Colonic mucosa (tissue), 4 donors: ENCODE data around the gene UGP2. TPM values are rescaled to one million over a fixed set of nuclear protein-coding genes. Genes with fewer than 3 reads are reported as not detected.

Experiments
- DNase-seq: peaks from one replicate; pipeline ENCODE4 v3.0.0-alpha.2; 2020
- H3K27ac ChIP-seq: fragments of 200-600 bp; one replicate; pipeline ENCODE4 v1.8.0; 2021
- H3K27me3 ChIP-seq: fragments of 200-600 bp; one replicate; pipeline ENCODE4 v1.8.0; 2021
- H3K36me3 ChIP-seq: fragments of 200-600 bp; one replicate; pipeline ENCODE4 v1.8.0; 2021
- H3K4me1 ChIP-seq: fragments of 200-600 bp; one replicate; pipeline ENCODE4 v1.8.0; 2021; ENCODE audit warnings: mild to moderate bottlenecking
- H3K4me3 ChIP-seq: fragments of 200-600 bp; one replicate; pipeline ENCODE4 v1.8.0; 2021
- H3K9ac ChIP-seq, 2 donors: one replicate each; pipeline ENCODE4 v1.7.0; 2013; ENCODE audit warnings: control low read depth in 2 of 2, low read depth in 2 of 2, low read length in 2 of 2
- H3K9me3 ChIP-seq: fragments of 200-600 bp; one replicate; pipeline ENCODE4 v1.8.0; 2021
- intact Hi-C: fragments of 100-400 bp; cut with DNase I; formaldehyde crosslinking; loops from one replicate; pipeline ENCODE4 v1.14.1; 2022
- total RNA-seq, 2 donors: library from RNA; stranded (reverse); fragmentation: NEBNext Ultra II Directional in 1 of 2; extraction: Animal tissue kit (Norgen Biotek cat#: 25700) in 1 of 2; gene quantifications; one replicate each; pipeline ENCODE4 v1.2.1, GENCODE V29; 2021
- TF ChIP-seq, protein P1 (sequence below): fragments of 200-600 bp; IDR thresholded peaks from one replicate; pipeline ENCODE4 v1.8.0; 2022; ENCODE audit warnings: antibody characterized with exemption, mild to moderate bottlenecking
- donor health status: healthy.
- donor health status: DM: no; HTN: no; CAD: no.
- donor health status: DM: no; HTN: no; CAD: no.

The UGP2 gene
- total RNA-seq, 2 donors from 2014 or later: 314 to 570 TPM

DNA sequence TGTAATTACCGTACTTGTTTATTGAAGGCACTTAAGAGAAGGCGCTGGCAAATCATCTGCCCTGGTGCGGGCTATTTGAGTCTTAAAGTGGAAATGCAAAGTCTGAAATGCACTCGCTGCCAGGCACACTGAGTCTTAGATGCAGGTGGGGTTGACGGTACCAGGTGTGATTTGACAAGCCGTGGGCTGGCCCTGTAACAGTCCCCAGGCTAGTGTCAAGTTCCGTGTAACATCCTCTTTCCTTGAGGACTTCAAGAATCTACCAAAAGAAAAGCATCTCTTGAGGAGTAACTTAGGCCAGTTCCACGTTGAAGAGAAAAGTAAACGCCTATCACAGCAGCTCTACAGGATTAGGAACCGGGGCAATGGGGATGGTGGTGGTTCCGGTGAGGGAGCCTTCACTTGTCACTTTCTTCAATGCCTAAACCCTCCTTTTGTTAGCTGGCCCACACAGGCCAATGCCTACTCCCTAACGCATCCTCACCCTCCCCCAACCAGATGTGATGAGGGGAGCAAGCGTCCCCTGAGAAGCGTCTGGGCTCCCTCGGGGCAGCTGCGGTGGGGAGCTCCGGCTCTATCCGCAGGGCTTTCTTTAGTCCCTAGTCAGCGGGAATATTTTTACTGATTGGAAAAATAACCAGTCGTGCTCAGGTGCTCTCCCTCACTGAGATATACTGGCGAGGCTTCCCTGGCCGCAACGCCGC, 1.5 kb upstream of the UGP2 start:
- Histone ChIP-seq H3K27ac (peak overlapping the region; percentile 99), H3K9ac (peak overlapping the region; percentile 67 to 99), H3K9me3 (no peaks in the 10 kb centered on the region), H3K4me1 (no peaks in the 10 kb centered on the region), H3K27me3 (no peaks in the 10 kb centered on the region), H3K4me3 (peak overlapping the region; percentile 81), H3K36me3 (no peaks in the 10 kb centered on the region)
- DNase-seq: peak; percentile 39
- TF ChIP-seq, protein P1, sequence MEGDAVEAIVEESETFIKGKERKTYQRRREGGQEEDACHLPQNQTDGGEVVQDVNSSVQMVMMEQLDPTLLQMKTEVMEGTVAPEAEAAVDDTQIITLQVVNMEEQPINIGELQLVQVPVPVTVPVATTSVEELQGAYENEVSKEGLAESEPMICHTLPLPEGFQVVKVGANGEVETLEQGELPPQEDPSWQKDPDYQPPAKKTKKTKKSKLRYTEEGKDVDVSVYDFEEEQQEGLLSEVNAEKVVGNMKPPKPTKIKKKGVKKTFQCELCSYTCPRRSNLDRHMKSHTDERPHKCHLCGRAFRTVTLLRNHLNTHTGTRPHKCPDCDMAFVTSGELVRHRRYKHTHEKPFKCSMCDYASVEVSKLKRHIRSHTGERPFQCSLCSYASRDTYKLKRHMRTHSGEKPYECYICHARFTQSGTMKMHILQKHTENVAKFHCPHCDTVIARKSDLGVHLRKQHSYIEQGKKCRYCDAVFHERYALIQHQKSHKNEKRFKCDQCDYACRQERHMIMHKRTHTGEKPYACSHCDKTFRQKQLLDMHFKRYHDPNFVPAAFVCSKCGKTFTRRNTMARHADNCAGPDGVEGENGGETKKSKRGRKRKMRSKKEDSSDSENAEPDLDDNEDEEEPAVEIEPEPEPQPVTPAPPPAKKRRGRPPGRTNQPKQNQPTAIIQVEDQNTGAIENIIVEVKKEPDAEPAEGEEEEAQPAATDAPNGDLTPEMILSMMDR: no peak
- intact Hi-C loops: no loop called here

DNA sequence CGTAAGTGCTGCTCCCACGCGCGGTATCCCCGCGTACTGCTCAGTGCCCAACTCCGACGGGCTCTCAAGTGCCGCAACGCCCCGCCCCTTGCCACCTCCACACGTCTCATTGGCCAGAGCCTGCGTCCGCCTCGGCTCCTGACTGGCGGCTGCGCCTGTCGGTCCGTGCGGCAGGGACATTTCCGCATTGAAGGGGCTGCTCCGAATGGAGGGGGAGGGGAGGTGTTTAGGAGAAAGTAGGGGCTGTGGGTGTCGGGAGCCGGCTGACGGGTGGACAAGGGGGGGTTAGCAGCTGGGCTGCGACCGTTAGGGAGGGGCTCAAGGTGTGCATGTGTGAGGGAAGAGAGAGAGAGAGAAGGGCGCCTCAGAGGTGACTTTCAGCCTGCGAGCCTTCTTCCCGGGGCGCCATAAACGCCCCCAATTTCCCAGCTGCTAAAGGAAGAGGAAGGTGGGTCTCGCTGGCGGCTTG, 877 bp upstream of the UGP2 start:
- no peaks in the 10 kb centered on the region for H3K36me3 ChIP-seq
- H3K4me1 ChIP-seq: no peaks in the 10 kb centered on the region
- intact Hi-C loops: no loop called here

DNA sequence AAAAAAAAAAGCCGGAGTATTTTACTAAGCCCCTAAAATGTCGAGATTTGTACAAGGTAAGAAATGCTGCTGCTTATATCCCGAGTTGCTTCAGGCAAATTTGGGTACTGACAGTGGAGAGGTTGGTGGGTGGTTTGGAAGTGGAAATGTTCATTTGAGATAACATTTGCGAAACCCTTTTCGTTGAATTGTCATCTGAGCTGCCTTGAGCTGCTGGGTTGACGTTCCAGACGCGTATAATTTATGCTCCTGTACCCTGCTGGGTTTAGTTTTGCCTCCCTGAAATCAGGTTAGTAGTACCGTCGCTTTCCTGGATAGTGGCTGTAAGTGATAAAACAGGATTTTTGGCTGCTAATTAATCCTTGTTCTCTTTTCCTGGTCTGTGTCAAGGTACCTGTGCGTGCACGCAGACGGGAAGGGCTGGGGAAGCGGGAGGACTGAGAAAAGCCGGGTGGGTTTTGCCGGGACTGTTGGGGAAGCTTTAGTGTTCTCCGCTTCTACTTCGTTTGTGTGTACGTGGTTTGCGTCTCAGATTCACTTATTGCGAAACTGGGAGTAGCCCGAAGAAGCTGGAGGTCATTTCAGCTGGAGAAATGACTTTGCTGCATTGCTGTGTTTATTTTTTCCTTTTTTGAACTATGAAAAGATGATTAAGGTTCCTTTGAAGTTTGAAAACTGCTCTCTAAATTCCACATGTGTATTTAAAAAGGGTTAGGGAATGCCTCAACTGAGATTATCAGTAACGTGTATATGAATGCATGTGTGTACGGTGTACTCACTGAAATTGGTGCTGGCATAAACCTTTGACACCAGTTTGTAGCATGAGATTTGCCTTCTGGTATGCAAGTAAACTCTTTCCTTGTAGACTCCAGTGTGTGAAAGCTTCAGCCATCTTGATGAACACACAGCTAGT, 709 bp downstream of the UGP2 start:
- TF ChIP-seq, protein P1: no peak
- H3K9ac ChIP-seq: peak overlapping the region; percentile 99

More for the DNA sequence above, 877 bp upstream of the UGP2 start:
- Histone ChIP-seq H3K9ac (peak overlapping the region; percentile 99), H3K9me3 (no peaks in the 10 kb centered on the region), H3K27ac (peak overlapping the region; percentile 99), H3K4me3 (peak overlapping the region; percentile 81), H3K27me3 (no peaks in the 10 kb centered on the region)
- TF ChIP-seq, protein P1: no peak
- DNase-seq: peak; percentile 99

DNA sequence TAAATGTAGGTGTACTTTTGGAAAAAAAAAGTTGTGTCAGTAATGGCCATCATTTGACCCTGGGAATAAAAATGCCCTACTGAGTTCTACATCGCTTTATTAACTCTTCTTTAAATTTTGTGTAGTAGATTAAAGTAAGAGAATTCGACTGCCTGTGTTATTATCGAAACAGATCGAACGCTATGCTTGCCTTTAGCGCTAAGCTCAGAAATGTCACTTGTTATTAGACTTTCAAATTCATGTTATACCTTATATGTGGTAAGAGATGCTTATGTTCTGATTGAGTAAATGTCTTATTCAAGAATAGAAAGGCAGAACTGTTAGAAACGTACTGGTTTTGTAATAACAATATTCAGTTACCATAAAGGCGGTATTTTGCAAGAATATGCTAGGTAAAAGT, 1.4 kb downstream of the UGP2 start:
- no peaks in the 10 kb centered on the region for H3K36me3 ChIP-seq
- no peaks in the 10 kb centered on the region for H3K4me1 ChIP-seq
- intact Hi-C loops: no loop called here
- peak overlapping the region; percentile 99 for H3K27ac ChIP-seq
- DNase-seq: no peak
- no peaks in the 10 kb centered on the region for H3K27me3 ChIP-seq
- H3K9ac ChIP-seq: peak overlapping the region; percentile 15 to 99
- TF ChIP-seq, protein P1: no peak
- no peaks in the 10 kb centered on the region for H3K9me3 ChIP-seq
- peak overlapping the region; percentile 81 for H3K4me3 ChIP-seq

More for the DNA sequence above, 709 bp downstream of the UGP2 start:
- H3K27ac ChIP-seq: peak overlapping the region; percentile 99
- DNase-seq: peak; percentile 74
- no peaks in the 10 kb centered on the region for H3K4me1 ChIP-seq
- H3K27me3 ChIP-seq: no peaks in the 10 kb centered on the region
- H3K4me3 ChIP-seq: peak overlapping the region; percentile 81
- H3K36me3 ChIP-seq: no peaks in the 10 kb centered on the region
- H3K9me3 ChIP-seq: no peaks in the 10 kb centered on the region
- intact Hi-C loops: no loop called here

DNA sequence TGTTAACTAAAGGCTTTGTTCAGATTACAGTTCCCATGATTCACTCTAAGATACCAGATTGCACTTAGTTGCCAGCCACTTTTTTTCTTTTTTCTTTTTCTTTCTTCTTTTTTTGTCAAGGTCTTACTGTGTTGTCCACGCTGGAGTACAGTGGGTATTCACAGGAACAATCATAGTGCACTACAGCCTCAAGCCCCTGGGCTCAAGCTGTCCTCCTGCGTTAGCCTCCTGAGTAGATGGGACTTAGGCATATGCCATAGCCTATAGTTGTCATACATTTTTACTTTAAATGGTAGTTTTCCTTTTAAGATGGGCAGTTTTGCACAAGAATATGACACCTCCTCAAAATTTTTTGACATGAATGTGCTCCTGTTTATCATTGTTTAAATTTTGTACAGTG, 2.1 kb downstream of the UGP2 start:
- Histone ChIP-seq H3K4me1 (no peaks in the 10 kb centered on the region), H3K9ac (no peak overlapping the region), H3K27me3 (no peaks in the 10 kb centered on the region), H3K9me3 (no peaks in the 10 kb centered on the region), H3K4me3 (peak overlapping the region; percentile 81), H3K36me3 (no peaks in the 10 kb centered on the region), H3K27ac (peak overlapping the region; percentile 99)
- intact Hi-C loops: no loop called here
- no peak for DNase-seq
- TF ChIP-seq, protein P1: no peak
